Spinal cord (tissue), 10 donors: ENCODE results near the gene RGS6. TPM values are rescaled to one million over a fixed set of nuclear protein-coding genes. Genes with fewer than 3 reads are reported as not detected.
A peak's percentile ranks its signal among the peaks of the same experiment; 100 is the strongest.

Experiments
- DNase-seq, 6 donors: peaks; one replicate each; pipeline versions ENCODE4 v3.0.0 to v3.0.0-alpha.2; 2013 to 2015; ENCODE audit warnings: low spot score in 6 of 6, low read depth in 4 of 6
- H3K27ac ChIP-seq: one replicate; pipeline ENCODE4 v1.5.1; 2013; ENCODE audit warnings: low read depth, low read length, control low read depth
- H3K27me3 ChIP-seq: one replicate; pipeline ENCODE4 v1.6.1; 2013; ENCODE audit warnings: low read length; ENCODE audit not compliant: control insufficient read depth, insufficient read depth
- H3K36me3 ChIP-seq: one replicate; pipeline ENCODE4 v1.6.1; 2013; ENCODE audit warnings: low read length; ENCODE audit not compliant: control insufficient read depth, insufficient read depth
- H3K4me1 ChIP-seq: one replicate; pipeline ENCODE4 v1.6.1; 2013; ENCODE audit warnings: low read length; ENCODE audit not compliant: control insufficient read depth, insufficient read depth
- H3K4me3 ChIP-seq: one replicate; pipeline ENCODE4 v1.5.1; 2013; ENCODE audit warnings: low read depth, low read length, control low read depth
- H3K9me3 ChIP-seq: one replicate; pipeline ENCODE4 v1.6.1; 2013; ENCODE audit warnings: low read length; ENCODE audit not compliant: control insufficient read depth, insufficient read depth
- WGBS: methylation state at CpG from one replicate; pipeline ENCODE4 v1.1.5; 2013; ENCODE audit warnings: missing lambda C conversion rate; ENCODE audit not compliant: insufficient coverage; 5-methylcytosine and 5-hydroxymethylcytosine counted together
- polyA plus RNA-seq, 2 donors: library from polyadenylated mRNA; unstranded; fragments of 120-200 nt; gene quantifications; one replicate each; pipeline ENCODE4 v1.2.1, GENCODE V29; 2013; ENCODE audit not compliant: insufficient read length in 2 of 2
- total RNA-seq, 2 donors: library from RNA; depleted of rRNA in 1 of 2; stranded (reverse); fragments of 120-200 nt in 1 of 2; fragments of >200 nt in 1 of 2; gene quantifications; one replicate each; pipeline versions ENCODE4 v1.2.3 to v1.2.4, GENCODE V29; 2013 to 2014
- donor health status: healthy.

RGS6 gene
- total and polyA plus RNA-seq, 4 donors, result 9.1 to 11.5 (median 10.3) TPM

DNA sequence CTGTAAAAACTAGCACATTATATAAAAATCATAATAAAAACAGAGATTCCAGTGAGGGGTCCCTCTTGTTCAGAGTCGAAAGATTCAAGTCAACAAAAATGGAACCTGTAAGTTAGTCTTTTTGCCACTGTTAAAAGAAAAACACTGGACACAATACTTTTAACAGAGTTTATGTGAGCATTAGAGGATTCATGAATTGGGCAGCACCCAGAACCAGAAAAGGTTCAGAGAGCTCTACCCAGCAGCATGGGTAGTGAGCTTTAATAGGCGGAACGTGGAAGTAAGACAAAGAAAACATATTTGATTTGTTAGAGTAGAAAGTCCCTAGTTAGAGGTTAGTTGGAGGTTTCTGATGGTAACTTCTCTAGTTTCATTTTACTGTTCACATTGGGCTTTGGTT lies 476.8 kb downstream of the RGS6 start:
- H3K4me3 ChIP-seq, result no peak overlapping the region
- no peak overlapping the region for H3K27ac ChIP-seq
- H3K9me3 ChIP-seq, result peaks cover 2% of the 10 kb centered on the region
- no peaks in the 10 kb centered on the region for H3K27me3 ChIP-seq
- WGBS, result no CpG with 5 or more reads among the region's 3 CpGs
- no peak for DNase-seq
- H3K4me1 ChIP-seq, result no peaks in the 10 kb centered on the region
- no peaks in the 10 kb centered on the region for H3K36me3 ChIP-seq

DNA sequence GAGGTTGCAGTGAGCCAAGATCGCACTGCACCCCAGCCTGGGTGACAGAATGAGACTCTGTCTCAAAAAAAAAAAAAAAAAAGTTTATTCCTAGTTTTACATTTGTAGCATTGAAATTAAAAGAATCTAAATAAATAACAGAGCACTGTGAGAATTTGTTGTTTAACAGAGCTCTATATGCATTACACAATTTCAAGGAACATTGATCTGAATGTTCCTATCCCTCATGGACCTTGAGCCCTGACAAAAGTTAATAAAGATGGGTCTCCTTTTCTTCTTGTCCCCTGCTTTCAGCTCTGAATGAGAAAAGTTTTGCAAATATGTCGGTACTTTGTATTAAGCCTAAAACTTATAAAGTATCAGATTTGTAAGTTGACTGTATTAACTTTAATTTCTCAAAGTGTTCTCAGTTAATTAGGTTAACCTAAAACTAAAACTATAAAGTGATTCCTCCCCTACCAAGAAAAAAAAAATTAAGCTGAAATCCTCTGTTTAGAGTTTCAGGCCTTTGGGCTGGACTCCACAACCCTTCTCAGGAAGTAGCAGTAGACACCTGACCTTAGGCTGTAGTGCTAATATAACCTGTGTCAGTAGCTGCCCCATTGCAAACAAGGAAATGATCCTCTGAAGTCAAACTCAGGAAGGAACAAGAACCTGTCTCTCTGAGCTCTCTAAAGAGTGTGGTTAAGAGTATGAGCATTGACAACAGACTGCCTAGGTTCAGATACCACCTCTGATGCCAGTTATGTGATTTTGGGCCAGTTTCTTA lies 484.0 kb downstream of the RGS6 start:
- H3K9me3 ChIP-seq, result no peaks in the 10 kb centered on the region
- whole genome bisulfite sequencing, result no CpG with 5 or more reads among the region's 2 CpGs
- H3K27ac ChIP-seq, result no peak overlapping the region
- no peaks in the 10 kb centered on the region for H3K27me3 ChIP-seq
- DNase-seq, result no peak
- H3K36me3 ChIP-seq, result no peaks in the 10 kb centered on the region
- H3K4me1 ChIP-seq, result no peaks in the 10 kb centered on the region
- no peak overlapping the region for H3K4me3 ChIP-seq

DNA sequence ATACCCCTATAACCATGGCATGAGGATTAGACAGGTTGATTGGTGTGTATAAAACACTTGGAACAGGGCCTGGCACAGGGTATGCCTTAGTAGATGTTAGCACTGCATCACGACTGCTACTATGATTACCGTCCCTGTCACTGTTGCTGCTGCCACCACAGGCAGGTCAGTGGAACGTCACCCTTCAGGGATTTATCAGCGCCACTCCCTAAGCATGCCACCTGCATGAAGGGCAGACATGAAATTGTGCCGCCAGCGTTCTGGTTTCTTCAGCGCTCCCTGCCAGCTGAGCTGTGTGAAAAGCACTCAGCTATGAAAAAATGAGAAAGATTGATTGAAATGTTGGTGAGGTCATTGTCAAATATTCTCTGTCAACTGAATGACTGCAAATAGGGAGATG lies 484.7 kb downstream of the RGS6 start:
- Histone ChIP-seq H3K36me3 (no peaks in the 10 kb centered on the region), H3K9me3 (no peaks in the 10 kb centered on the region), H3K4me3 (no peak overlapping the region), H3K27me3 (no peaks in the 10 kb centered on the region), H3K4me1 (no peaks in the 10 kb centered on the region), H3K27ac (no peak overlapping the region)
- WGBS, result 81% methylated on average over 4 of the region's 7 CpGs
- peak in 1 of 6 donors; percentile 62 for DNase-seq

DNA sequence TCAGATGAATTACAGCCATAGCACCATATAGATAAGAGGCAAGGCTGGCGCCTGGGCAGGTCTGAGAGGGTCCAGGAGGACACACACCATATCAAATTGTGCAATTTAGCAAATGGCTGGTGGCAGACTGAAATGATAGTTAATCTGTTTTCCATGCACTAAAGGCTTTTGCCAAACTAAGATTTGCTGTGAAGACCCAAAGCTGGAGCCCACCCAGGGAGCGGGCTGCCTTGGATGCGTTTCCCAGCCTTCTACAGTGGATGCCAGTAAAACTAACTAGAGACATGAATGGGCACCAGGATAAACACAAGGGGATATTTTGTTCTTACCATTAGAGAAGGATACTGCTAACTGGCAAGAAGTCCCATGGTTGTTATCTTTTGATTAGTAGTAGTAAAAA lies 486.6 kb downstream of the RGS6 start:
- no peaks in the 10 kb centered on the region for H3K27me3 ChIP-seq
- peak in 1 of 6 donors; percentile 87 for DNase-seq
- H3K27ac ChIP-seq, result no peak overlapping the region
- 29% methylated on average over 2 of the region's 3 CpGs for WGBS
- H3K4me3 ChIP-seq, result no peak overlapping the region
- H3K36me3 ChIP-seq, result no peaks in the 10 kb centered on the region
- no peaks in the 10 kb centered on the region for H3K9me3 ChIP-seq
- H3K4me1 ChIP-seq, result no peaks in the 10 kb centered on the region

DNA sequence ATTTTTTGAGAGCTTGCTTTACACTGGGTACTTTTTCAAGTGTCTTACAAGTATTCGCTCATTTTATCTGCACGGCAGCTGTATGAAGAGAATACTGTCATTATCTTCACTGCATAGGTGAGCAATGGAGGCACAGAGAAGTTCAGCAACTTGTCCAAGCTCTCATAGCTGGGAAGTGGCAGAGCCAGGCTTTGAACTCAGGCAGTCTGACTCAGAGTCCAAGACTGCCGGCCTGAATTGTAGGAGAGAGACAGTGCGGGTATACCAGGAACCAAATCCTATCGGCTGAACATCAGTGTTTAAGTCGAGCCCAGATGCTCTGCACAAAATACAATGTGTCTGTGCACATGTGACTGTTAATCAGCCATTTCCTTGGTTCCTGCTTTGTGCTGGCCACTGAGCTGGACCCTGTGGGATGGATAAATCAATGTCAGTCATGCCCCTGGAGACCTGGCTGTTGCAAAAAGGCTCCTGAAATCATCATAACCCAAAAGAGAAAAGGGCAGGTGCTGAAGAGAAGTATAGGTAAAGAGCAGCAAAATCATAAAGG lies 487.1 kb downstream of the RGS6 start:
- no peak for DNase-seq
- WGBS, result 83% methylated on average over 6 of the region's 6 CpGs
- no peaks in the 10 kb centered on the region for H3K27me3 ChIP-seq

DNA sequence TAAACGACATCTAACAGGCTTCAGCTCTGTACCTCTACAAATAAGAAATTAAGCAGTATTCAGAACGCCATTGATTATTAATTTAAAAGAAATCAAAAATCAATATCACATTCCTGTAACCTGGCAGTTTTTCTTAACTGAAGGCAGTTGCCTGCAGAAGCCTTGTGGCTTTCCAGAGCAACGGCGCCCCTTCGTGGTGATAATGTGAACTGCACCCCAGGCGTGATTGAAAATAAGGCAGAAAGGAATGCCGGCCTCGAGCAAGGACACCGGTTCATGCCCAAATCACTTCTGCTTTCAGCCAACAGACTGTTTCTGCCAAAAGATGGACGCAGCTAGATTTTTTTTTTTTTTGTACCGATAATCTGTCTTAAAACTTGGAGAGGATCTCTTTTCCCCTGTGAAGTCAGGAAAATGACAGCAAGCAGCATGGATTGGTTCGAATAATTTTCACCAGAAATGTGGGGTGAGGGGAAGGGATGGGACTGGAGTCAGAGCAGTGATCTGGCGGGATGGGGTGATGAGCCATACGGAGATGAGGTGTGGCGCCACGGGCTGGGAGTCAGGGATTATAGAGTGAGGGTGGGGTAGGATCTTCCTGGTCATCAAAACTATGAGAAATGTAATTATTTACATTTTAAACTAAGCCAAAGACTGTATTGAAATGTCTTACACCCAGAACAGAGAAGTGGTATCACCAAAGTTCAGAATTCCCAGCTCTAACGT lies 488.7 kb downstream of the RGS6 start:
- 1% methylated on average over 8 of the region's 17 CpGs for WGBS
- Histone ChIP-seq H3K27ac (no peak overlapping the region), H3K36me3 (no peaks in the 10 kb centered on the region), H3K4me3 (no peak overlapping the region), H3K4me1 (no peaks in the 10 kb centered on the region), H3K9me3 (no peaks in the 10 kb centered on the region), H3K27me3 (no peaks in the 10 kb centered on the region)
- DNase-seq, result peak; percentile 68 to 96 (median 76)

More for the DNA sequence above, 487.1 kb downstream of the RGS6 start:
- Histone ChIP-seq H3K9me3 (no peaks in the 10 kb centered on the region), H3K4me3 (no peak overlapping the region), H3K27ac (no peak overlapping the region), H3K4me1 (no peaks in the 10 kb centered on the region), H3K36me3 (no peaks in the 10 kb centered on the region)

DNA sequence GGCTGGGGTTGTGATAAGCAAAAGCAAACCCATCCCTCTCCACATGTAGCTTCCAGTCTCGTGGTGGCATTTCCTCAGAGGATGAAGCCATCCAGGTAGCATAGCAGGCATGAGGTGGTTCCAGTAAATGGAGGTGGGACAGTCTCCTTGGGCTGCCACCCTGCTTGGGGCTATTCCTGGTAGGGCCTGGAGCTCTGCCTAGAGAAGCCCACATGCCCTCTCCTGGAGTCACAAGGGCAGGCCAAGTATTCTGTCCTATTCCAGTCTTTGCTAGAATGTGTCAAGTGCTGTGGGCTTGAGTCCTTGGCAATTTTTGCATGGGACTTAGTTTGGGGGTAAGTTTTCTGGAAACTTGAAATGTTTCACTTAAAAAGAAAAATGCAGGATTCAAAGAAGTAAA lies 491.7 kb downstream of the RGS6 start:
- no CpG with 5 or more reads among the region's 1 CpG for WGBS
- Histone ChIP-seq H3K36me3 (no peaks in the 10 kb centered on the region), H3K4me3 (no peak overlapping the region), H3K27me3 (no peaks in the 10 kb centered on the region), H3K27ac (no peak overlapping the region), H3K9me3 (no peaks in the 10 kb centered on the region), H3K4me1 (no peaks in the 10 kb centered on the region)
- no peak for DNase-seq

DNA sequence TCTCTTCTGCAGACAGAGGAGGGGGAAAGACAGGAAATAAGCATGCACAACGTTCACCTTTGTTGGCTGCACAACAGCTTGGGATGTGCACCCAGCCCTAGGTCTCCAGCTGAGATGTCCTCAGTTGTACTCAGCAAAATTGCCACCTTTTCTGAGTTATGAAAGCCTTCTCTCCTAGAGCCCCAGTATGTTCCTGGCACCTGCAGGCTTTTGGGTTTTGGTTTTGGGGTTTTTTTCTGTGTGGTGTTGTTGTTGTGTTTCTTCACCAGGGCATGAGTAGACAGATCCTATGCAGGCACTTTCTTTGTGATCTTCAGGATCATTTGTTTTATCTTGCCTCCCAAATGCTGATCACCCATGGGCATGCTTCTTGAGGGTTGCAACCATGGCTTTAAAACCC lies 498.2 kb downstream of the RGS6 start:
- no peaks in the 10 kb centered on the region for H3K27me3 ChIP-seq
- no peaks in the 10 kb centered on the region for H3K4me1 ChIP-seq
- H3K4me3 ChIP-seq, result no peak overlapping the region
- DNase-seq, result no peak
- WGBS, result 17% methylated on average over 1 of the region's 1 CpG
- no peaks in the 10 kb centered on the region for H3K9me3 ChIP-seq
- no peaks in the 10 kb centered on the region for H3K36me3 ChIP-seq
- H3K27ac ChIP-seq, result no peak overlapping the region

DNA sequence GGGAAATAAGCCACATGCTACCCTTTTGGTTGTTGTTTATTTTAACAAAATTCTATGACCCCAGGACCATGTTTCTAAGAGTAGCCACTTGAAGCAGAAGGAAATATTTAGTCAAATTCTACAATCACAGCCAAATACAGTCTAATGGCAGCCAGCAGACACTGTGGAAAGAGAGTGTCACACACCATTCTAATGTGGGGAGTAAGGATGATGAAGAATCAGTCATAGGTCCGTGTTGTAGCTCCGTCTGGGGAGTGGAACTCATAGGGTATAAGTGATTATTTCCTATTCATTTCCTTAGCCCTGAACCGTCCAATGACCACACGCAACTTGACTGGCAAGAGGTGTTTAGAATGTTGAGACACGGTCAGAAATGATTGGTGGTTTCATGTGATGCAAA lies 500.5 kb downstream of the RGS6 start:
- Histone ChIP-seq H3K27me3 (no peaks in the 10 kb centered on the region), H3K9me3 (no peaks in the 10 kb centered on the region), H3K36me3 (no peaks in the 10 kb centered on the region), H3K4me1 (no peaks in the 10 kb centered on the region), H3K27ac (no peak overlapping the region), H3K4me3 (no peak overlapping the region)
- no CpG with 5 or more reads among the region's 5 CpGs for WGBS
- no peak for DNase-seq
